PC-9 (cell line): ENCODE results near the gene SIRT3.

Source experiments
- EZH2 ChIP-seq: fragments of 200-600 bp; sonication (generic); IDR thresholded peaks from 2 replicates; pipeline ENCODE4 v1.8.0; 2017; ENCODE audit warnings: antibody characterized with exemption, low read depth
- TF ChIP-seq, protein P1 (sequence below): fragments of 200-600 bp; sonication (generic); conservative IDR thresholded peaks from 2 replicates; pipeline ENCODE4 v1.6.1; 2017; ENCODE audit warnings: mixed run types, antibody characterized with exemption, mild to moderate bottlenecking, moderate library complexity

DNA sequence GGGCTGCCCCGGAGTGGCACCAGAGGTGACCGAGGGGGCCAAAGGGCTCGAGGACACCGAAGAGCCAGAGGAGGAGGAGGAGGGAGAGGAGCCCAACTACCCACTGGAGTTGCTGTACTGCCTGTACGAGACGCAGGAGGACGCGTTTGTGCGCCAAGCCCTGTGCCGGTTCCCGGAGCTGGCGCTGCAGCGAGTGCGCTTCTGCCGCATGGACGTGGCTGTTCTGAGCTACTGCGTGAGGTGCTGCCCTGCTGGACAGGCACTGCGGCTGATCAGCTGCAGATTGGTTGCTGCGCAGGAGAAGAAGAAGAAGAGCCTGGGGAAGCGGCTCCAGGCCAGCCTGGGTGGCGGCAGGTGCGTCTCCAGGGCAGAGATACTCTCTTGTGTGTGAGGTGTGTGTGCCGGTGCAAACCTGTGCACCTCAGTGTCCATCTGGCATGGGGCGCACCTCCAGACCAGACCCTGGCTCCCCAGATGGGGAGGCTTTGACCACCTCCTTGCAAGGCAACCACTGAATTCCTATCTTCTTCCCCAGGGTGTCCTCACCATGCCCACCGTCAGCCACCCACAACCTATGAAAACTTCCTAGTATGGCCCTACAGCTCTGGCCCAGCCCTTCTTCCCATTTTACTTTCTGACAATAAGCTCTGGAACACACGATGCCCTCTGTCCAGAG lies 45.5 kb upstream of the SIRT3 start:
- TF ChIP-seq, protein P1, sequence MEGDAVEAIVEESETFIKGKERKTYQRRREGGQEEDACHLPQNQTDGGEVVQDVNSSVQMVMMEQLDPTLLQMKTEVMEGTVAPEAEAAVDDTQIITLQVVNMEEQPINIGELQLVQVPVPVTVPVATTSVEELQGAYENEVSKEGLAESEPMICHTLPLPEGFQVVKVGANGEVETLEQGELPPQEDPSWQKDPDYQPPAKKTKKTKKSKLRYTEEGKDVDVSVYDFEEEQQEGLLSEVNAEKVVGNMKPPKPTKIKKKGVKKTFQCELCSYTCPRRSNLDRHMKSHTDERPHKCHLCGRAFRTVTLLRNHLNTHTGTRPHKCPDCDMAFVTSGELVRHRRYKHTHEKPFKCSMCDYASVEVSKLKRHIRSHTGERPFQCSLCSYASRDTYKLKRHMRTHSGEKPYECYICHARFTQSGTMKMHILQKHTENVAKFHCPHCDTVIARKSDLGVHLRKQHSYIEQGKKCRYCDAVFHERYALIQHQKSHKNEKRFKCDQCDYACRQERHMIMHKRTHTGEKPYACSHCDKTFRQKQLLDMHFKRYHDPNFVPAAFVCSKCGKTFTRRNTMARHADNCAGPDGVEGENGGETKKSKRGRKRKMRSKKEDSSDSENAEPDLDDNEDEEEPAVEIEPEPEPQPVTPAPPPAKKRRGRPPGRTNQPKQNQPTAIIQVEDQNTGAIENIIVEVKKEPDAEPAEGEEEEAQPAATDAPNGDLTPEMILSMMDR, result no peak
- TF ChIP-seq EZH2, result no peak
